DMS153 treated with DMSO at 0.1 percent for 48 hours (cell line): Measurements from ENCODE around the gene MED27.

Experiments used
- DNase-seq: peaks from one replicate; lab custom pipeline; 2025; ENCODE audit not compliant: unreplicated experiment; lab: John Stamatoyannopoulos, UW

Gene MED27

GRCh38 chr9:131863306-131863896, 216.3 kb downstream of the MED27 start:
- no peak for DNase-seq

- DNase-seq = no peak
Observed at GRCh38 chr9:131862261-131862660, 217.4 kb downstream of the MED27 start.

- DNase-seq = no peak
Observed at GRCh38 chr9:131860430-131860829, 219.2 kb downstream of the MED27 start.

GRCh38 chr9:131858147-131858546, 221.5 kb downstream of the MED27 start:
- no peak for DNase-seq

GRCh38 chr9:131856105-131856504, 223.6 kb downstream of the MED27 start:
- no peak for DNase-seq

- DNase-seq = no peak
Observed at GRCh38 chr9:131854896-131855613, 224.6 kb downstream of the MED27 start.

GRCh38 chr9:131854334-131854733, 225.3 kb downstream of the MED27 start:
- DNase-seq = no peak

GRCh38 chr9:131853434-131853833, 226.2 kb downstream of the MED27 start:
- no peak for DNase-seq

- no peak for DNase-seq
Observed at GRCh38 chr9:131851414-131851813, 228.3 kb downstream of the MED27 start.

GRCh38 chr9:131849391-131849790, 230.3 kb downstream of the MED27 start:
- DNase-seq = no peak

GRCh38 chr9:131848570-131849160, 231.0 kb downstream of the MED27 start:
- no peak for DNase-seq

GRCh38 chr9:131847665-131848354, 231.9 kb downstream of the MED27 start:
- DNase-seq = no peak

GRCh38 chr9:131845305-131846298, 234.1 kb downstream of the MED27 start:
- no peak for DNase-seq

- no peak for DNase-seq
Observed at GRCh38 chr9:131844745-131845118, 234.9 kb downstream of the MED27 start.

- DNase-seq = no peak
Observed at GRCh38 chr9:131843989-131844744, 235.5 kb downstream of the MED27 start.

- DNase-seq = no peak
Observed at GRCh38 chr9:131841765-131842318, 237.8 kb downstream of the MED27 start.

GRCh38 chr9:131840751-131841702, 238.6 kb downstream of the MED27 start:
- no peak for DNase-seq

- no peak for DNase-seq
Observed at GRCh38 chr9:131840220-131840619, 239.4 kb downstream of the MED27 start.
